RWPE2 (cell line): ENCODE data around the gene CCR8.

Experiments
- ATAC-seq: fragments of 200-7000 bp; cut with Tn5 transposase; 3 replicates; pipeline ENCODE4 v1.9.1; 2021; ENCODE audit warnings: low read depth
- DNase-seq: peaks from one replicate; pipeline ENCODE4 v3.0.0-alpha.2; 2020; ENCODE audit warnings: low spot score
- H3K27ac ChIP-seq: fragments of 450-650 bp; 2 replicates; pipeline ENCODE4 v1.5.1; 2017; ENCODE audit warnings: mild to moderate bottlenecking; ENCODE audit not compliant: poor library complexity, severe bottlenecking
- H3K27me3 ChIP-seq: fragments of 250-450 bp; sonication (Bioruptor Pico); 2 replicates; pipeline ENCODE4 v1.5.1; 2021; ENCODE audit warnings: mild to moderate bottlenecking, moderate library complexity; ENCODE audit not compliant: insufficient read depth, poor library complexity, severe bottlenecking
- H3K36me3 ChIP-seq: fragments of 250-450 bp; sonication (Bioruptor Pico); 2 replicates; pipeline ENCODE4 v1.5.1; 2020; ENCODE audit warnings: low read depth, mild to moderate bottlenecking, moderate library complexity
- H3K4me1 ChIP-seq: fragments of 250-450 bp; sonication (Bioruptor Pico); 2 replicates; pipeline ENCODE4 v1.5.1; 2021; ENCODE audit warnings: mild to moderate bottlenecking, moderate library complexity; ENCODE audit not compliant: insufficient read depth, poor library complexity, severe bottlenecking
- H3K4me3 ChIP-seq: fragments of 250-450 bp; sonication (Bioruptor Pico); 2 replicates; pipeline ENCODE4 v1.5.1; 2021; ENCODE audit warnings: mild to moderate bottlenecking, moderate library complexity; ENCODE audit not compliant: severe bottlenecking
- H3K9me3 ChIP-seq: fragments of 250-450 bp; sonication (Bioruptor Pico); 2 replicates; pipeline ENCODE4 v1.5.1; 2021; ENCODE audit warnings: mild to moderate bottlenecking, moderate library complexity; ENCODE audit not compliant: severe bottlenecking
- TF ChIP-seq, protein P1 (sequence below): fragments of 450-650 bp; IDR thresholded peaks from one replicate; pipeline ENCODE4 v1.5.1; 2017; ENCODE audit warnings: mild to moderate bottlenecking, moderate library complexity; ENCODE audit not compliant: poor library complexity, severe bottlenecking

CCR8 gene

DNA sequence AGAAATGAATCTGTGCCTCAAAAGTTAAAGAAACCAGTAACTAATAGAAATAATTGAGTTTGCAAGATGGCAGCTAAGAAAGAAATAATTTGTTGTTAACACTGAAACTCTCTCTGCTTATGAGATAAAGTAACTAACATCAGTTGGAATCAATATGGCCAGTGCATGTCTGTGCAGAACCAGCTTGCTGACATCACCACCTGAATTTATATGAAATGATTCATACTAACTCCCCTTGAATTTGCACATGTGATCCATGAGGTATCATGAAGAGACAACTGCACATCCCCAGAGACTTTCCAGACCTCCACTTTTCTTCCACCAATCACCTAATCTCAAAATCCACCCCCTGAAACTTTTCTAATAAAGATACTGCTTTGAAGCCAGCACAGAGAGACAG, 43.3 kb downstream of the CCR8 start:
- H3K9me3 ChIP-seq: no peaks in the 10 kb centered on the region
- no peak for DNase-seq
- H3K36me3 ChIP-seq: no peaks in the 10 kb centered on the region
- no peak overlapping the region for H3K27ac ChIP-seq
- H3K27me3 ChIP-seq: no peaks in the 10 kb centered on the region
- peak; percentile 73 for ATAC-seq
- TF ChIP-seq, protein P1, sequence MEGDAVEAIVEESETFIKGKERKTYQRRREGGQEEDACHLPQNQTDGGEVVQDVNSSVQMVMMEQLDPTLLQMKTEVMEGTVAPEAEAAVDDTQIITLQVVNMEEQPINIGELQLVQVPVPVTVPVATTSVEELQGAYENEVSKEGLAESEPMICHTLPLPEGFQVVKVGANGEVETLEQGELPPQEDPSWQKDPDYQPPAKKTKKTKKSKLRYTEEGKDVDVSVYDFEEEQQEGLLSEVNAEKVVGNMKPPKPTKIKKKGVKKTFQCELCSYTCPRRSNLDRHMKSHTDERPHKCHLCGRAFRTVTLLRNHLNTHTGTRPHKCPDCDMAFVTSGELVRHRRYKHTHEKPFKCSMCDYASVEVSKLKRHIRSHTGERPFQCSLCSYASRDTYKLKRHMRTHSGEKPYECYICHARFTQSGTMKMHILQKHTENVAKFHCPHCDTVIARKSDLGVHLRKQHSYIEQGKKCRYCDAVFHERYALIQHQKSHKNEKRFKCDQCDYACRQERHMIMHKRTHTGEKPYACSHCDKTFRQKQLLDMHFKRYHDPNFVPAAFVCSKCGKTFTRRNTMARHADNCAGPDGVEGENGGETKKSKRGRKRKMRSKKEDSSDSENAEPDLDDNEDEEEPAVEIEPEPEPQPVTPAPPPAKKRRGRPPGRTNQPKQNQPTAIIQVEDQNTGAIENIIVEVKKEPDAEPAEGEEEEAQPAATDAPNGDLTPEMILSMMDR: no peak
- H3K4me1 ChIP-seq: no peaks in the 10 kb centered on the region
- H3K4me3 ChIP-seq: no peak overlapping the region

GRCh38 chr3:39376959-39377634, 47.6 kb downstream of the CCR8 start:
- ATAC-seq: no peak
- Histone ChIP-seq H3K4me1 (no peaks in the 10 kb centered on the region), H3K9me3 (no peaks in the 10 kb centered on the region), H3K27me3 (no peaks in the 10 kb centered on the region), H3K4me3 (no peak overlapping the region), H3K36me3 (no peaks in the 10 kb centered on the region), H3K27ac (no peak overlapping the region)
- TF ChIP-seq, protein P1: no peak
- DNase-seq: no peak

DNA sequence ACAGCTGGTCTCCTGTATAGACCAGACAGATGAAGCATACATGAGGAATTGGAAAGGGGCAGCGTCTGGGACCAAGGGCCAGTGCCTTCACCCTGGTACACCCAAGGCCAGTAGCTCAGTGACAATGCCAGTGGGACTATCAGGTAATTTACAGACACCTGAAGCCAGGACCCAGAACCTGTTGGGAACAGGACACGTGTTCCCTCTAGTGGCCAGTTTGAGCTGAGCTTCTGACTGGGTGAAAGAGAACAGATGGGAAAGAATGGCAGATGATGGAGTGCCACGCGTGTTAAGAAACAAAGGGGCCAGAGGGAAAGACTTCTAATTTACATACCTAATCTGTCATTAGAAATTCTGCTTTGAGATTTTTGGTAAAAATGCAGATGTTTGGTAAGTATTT, 48.6 kb downstream of the CCR8 start:
- Histone ChIP-seq H3K4me1 (peaks cover 7% of the 10 kb centered on the region), H3K27me3 (no peaks in the 10 kb centered on the region), H3K27ac (no peak overlapping the region), H3K4me3 (no peak overlapping the region), H3K36me3 (no peaks in the 10 kb centered on the region), H3K9me3 (no peaks in the 10 kb centered on the region)
- ATAC-seq (peak; percentile 84), DNase-seq (no peak)
- TF ChIP-seq, protein P1: peak; percentile 84

GRCh38 chr3:39378957-39379777, 49.7 kb downstream of the CCR8 start:
- ATAC-seq: no peak
- no peaks in the 10 kb centered on the region for H3K27me3 ChIP-seq
- no peak overlapping the region for H3K27ac ChIP-seq

More at GRCh38 chr3:39378957-39379777, 49.7 kb downstream of the CCR8 start:
- TF ChIP-seq, protein P1: no peak
- Histone ChIP-seq H3K9me3 (no peaks in the 10 kb centered on the region), H3K4me3 (no peak overlapping the region), H3K36me3 (no peaks in the 10 kb centered on the region), H3K4me1 (peaks cover 7% of the 10 kb centered on the region)
- DNase-seq: no peak
